HG03196 (cell line): ENCODE results near the gene ZCWPW2.

Source experiments
- ATAC-seq: cut with Tn5 transposase; IDR thresholded peaks from one replicate; pipeline ENCODE4 v1.9.1; 2021; ENCODE audit not compliant: unreplicated experiment

The ZCWPW2 gene

DNA sequence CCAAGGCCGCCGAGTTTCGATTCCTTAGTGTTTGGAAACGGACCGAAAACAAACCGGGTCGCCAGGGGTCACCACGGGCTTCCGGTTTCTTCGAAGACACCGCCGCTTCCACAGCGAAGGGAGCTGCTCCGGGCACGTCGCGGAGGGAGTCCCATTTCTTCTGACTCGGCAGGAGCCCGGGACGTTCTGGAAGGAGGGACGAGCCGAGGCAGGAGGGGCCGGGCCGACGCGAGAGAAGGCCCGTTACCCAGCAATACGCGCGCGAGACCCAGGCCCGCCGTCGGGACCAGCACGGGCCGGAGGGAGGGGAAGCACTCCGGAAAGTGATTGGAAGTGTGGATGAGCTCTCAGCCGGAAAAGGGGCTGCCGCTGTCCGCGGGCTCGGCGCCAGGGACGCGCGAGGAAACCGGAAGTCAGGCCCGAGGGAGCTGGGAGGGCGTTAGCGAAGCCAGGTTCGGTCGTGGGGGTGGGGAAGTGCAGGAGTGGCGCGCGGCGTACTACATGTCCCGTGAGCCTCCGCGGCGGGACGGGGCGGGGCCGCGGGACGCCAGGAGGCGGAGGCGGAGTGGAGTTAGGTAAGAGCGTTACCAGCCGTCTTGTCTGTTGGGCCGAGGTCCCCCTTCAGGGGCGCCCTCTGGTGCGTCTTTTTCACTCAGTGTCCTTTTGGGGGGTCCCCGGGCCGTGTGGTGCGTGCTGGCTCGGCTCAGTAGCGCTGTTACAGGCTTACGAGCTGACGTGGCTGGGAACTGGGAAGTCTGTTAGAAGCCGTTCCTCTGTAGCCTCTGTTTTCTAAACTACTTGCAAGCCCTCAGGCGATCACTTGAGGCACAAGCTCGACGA lies at the start of gene ZCWPW2, which contains the start of gene AZI2:
TSS of gene ZCWPW2 (plus strand) at position 93 of the 840 bp plus-strand sequence. CDS start 64,348 bp downstream, outside the sequence.
TSS of gene AZI2 (minus strand) at position 196 of the 840 bp plus-strand sequence. CDS start 8,207 bp downstream, outside the sequence.
- peak; percentile 95 for ATAC-seq

DNA sequence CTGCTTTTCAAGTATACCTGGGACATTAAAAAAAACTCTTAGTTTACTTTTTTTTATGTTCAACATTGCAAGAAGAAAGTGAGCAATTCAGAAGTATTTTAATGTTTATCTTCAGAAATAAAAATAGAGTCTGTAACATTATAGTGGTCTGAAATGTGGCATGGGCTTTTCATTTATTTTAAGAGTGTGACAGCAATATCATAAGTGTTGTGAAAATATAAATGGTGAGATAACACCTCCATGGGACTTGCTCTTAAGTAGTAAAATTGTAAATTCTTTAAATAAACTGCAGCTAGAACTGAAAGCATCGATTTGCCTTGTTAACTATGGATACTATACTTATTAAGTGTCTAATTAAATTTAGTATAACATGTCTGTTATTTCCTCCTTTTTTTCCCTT lies 48.8 kb upstream of the ZCWPW2 start:
- no peak for ATAC-seq

GRCh38 chr3:28300345-28300962 lies 48.1 kb upstream of the ZCWPW2 start:
- no peak for ATAC-seq

GRCh38 chr3:28301688-28302087 lies 46.8 kb upstream of the ZCWPW2 start:
- no peak for ATAC-seq

DNA sequence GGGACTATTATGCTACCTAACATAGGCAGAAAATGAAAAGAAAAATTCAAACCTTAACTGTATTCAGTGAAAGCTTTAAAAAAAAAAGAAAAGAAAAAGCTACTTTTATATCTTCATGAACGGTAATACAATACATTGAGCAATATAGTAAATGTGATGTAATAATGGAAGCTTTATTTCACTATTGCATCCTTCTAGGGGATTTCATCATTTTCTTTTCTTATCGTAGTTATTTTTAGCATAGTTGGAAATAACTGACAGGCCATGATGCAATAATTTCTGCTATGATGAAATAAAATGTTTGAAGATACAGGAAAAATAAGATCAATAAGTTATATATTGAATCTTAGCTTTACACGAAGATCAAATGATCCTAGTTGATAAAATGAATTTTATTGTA lies 40.3 kb upstream of the ZCWPW2 start:
- no peak for ATAC-seq

DNA sequence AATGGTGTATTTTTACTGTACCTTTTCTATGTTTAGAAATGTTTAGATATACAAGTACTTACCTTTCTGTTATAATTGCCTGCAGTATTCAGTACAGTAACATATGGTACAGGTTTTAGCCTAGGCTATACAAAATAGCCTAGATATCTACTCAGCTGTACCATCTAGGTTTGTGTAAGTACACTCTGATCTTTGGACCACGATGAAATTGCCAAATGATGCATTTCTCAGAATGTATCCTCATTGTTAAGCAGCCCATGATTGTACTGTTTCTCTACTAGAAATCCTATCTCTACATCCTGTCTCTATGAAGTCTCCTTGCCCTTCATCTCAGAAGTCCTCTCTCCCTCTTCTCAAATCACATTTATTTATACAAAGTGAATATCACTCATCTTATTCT lies 32.8 kb upstream of the ZCWPW2 start:
- ATAC-seq, result no peak

DNA sequence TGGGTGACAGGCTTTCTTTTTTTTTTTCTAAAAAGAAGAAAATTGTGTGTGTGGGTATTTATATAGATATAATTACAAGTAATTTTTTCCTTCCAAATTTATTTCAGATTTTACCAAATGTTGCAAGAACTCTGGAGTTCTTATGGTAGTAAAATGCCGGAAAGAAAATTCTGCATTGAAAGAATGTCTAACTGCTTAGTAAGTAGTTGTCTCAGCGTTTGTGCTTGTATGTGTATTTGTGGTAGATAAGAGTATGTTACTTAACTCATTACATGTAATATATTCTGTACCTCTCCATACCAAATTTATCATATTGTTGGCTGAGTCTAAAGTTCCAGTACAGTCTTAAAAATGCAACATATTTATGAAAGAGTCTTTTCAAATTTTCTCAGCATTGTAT lies 32.3 kb upstream of the ZCWPW2 start:
- no peak for ATAC-seq

GRCh38 chr3:28317438-28318022 lies 31.0 kb upstream of the ZCWPW2 start:
- peak; percentile 77 for ATAC-seq

GRCh38 chr3:28320981-28321380 lies 27.5 kb upstream of the ZCWPW2 start:
- no peak for ATAC-seq

DNA sequence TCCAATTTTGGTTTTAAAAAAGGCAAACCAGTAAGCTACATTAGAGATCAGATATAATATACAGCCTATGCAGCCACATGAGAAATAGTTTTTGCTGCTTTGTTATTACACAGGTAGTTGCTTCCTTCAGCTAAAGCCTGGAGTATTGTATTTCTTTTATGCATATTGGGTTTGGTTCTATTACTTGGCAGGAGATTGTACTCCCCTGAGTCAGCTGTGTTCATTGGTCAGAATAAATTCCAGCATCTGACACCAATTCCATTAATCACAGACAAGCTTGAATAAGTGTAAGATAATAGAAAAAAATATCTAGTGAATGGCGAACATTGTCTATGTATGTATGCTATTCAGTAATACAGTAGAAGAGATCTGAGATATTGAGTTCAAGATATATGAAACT lies 26.1 kb upstream of the ZCWPW2 start:
- ATAC-seq, result no peak

DNA sequence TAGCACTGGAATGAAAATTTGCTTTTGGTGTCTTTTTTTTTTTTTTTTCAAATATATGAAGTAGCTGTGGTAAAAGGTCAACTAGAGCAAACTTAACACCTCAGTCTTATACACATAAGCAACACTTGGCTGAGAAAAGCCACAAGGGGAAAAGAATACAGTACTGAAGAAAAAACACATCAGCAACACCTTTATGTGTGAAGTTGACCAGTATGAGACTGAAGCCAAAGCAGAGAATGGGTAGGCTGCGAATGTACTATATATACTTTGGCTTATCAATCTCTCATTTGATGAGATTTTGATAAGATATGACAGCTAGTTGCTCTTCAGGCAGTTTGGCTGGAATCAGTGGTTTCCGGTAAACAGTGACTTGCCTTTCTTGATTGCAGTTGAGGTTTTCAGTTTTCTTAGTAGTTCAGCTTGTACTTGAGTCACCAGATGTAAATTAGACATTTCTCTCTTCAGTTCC lies 22.0 kb upstream of the ZCWPW2 start:
- peak; percentile 76 for ATAC-seq

DNA sequence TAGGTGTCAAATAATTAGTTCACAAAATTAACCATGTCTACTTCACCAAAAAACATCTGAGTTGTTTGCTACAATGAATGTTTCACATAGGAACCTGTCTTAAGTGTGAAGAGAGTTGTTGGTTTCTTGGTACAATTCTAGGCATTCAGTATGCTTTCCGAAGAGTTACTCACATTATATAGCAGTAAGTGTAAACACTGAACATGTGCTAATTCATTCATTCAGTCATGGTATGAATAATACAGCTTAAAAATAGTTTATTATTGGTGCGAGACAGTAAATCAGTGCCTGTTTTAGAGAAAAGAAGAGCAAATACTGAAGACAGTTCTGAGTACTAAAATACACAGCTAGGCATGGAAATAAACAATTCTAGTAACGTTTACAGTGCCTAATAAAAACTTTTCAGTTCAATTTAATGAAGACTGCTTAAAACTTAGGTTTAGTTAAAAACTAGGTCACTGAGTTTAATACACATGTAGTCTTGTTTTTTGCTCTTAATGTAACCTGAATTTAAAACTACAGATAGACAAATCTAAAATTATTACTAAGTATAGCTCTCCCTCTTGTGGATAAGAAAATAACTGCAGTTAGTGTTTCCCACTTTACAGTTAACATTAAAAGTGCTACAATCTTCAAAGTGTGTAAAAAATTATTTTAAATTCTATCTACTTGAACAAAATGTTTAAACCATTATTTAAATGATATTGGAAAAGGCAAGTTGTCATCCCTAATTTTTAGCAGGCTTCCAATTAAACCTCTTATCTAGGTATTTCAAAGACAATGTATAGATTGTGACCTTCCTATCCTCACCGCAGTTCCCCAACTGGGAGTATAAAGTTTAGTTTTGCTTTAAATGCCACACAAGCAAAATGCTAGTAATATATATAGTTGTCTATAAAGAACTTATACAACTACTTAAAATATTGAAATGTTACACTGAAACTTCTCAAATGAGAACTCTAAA lies 20.1 kb upstream of the ZCWPW2 start:
- no peak for ATAC-seq

DNA sequence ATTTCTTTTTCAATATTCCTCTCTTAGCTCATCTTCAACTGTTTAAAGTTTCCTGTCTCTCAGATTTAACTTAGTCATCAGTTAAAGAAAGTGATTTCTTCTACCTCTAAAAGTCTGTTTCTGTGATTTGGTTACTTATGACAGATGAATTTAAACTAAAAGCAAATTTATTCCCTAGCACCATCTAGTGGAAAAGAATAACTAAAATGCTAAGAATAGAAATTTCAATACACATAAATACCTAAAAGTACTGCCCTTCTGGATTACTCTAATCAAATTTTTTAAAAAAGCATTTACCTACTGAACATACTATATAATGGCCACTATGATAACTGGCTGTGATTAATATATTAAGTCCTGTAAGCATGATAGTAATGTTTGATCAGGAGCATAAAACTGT lies 14.0 kb upstream of the ZCWPW2 start:
- no peak for ATAC-seq

GRCh38 chr3:28335246-28335645 lies 13.3 kb upstream of the ZCWPW2 start:
- ATAC-seq, result no peak

DNA sequence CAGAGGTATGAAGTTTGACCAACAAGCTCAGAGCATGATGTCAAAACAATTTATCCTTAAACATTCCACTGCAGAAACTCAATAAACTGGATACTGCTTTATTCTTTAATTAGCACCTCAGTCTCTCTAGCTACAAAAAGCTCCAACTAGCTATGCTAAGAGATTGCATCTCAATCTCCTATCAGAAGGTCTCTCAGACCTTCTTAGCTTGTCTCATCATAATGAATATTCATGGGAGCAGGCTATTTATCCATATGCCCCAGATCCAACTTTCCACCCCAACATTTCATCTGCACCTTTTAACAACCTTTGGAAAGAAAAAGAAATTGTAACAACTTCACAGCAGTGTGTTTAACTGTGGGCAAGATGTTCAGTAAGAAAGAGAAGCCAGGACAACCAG lies 11.3 kb upstream of the ZCWPW2 start:
- ATAC-seq, result no peak

GRCh38 chr3:28343144-28343543 lies 5.4 kb upstream of the ZCWPW2 start:
- ATAC-seq, result no peak

DNA sequence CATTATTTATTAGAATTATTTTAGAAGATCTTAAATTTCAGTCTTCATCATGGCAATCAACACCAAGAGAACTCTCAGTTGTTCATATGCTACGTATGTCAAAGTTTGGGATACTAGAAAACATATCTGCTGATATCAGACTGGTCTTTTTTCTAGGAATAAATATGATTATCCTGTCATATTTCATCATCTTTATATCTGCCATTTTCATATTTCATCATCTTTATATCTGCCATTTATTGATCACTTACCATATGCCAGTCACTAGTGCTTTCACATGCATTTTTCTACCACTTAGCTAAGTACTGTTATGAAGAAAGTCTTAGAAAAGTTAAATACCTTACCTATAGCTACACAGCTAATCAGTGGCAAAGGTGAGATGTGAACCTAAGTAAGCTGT lies 2.8 kb upstream of the ZCWPW2 start:
- no peak for ATAC-seq

- ATAC-seq, result no peak
Observed at GRCh38 chr3:28347374-28348264, 902 bp upstream of the ZCWPW2 start.

GRCh38 chr3:28348265-28348628 lies 274 bp upstream of the ZCWPW2 start:
- no peak for ATAC-seq

DNA sequence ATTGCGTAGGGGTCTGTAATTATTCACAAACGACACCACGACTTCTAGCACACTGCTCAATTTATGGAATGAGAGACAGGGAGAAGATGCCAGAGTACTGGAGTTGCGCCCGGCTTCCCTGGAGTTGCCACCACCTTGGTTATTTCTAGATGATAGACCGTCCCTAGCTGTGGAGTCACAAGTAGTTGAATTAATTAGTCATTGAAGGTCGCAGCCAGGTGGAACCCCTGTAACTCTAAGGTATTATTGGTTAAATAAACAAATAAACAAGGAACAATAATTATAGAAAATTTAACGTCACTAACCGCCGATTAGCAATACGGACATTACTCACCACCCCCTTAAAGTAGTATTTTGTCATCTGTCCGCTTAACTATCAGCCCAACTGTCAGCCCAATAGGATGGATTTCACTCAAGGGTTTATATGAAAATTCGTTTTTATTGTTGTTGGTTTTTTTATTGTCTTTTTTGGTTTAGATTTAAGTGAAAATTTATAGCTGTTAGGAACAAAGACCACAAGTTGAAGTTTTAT lies 1.0 kb downstream of the ZCWPW2 start:
- no peak for ATAC-seq
